DOHH2 (cell line): ENCODE results near the gene DHRS3.

Source experiments
- H3F3A ChIP-seq: fragments of 200-600 bp; sonication (generic), shearing (Covaris generic); 2 replicates; pipeline ENCODE4 v1.6.0; 2016; ENCODE audit warnings: antibody characterized with exemption, mild to moderate bottlenecking; ENCODE audit not compliant: control insufficient read depth, insufficient read depth
- H3K27ac ChIP-seq: fragments of 200-600 bp; sonication (generic); 2 replicates; pipeline ENCODE4 v1.5.1; 2014; ENCODE audit warnings: low read depth, mild to moderate bottlenecking, low read length, moderate library complexity
- H3K27me3 ChIP-seq: fragments of 200-600 bp; sonication (generic); 2 replicates; pipeline ENCODE4 v1.6.1; 2014; ENCODE audit warnings: mild to moderate bottlenecking, low read length, mixed read lengths; ENCODE audit not compliant: control insufficient read depth
- H3K36me3 ChIP-seq: fragments of 200-600 bp; sonication (generic); 2 replicates; pipeline ENCODE4 v1.6.1; 2014; ENCODE audit warnings: mild to moderate bottlenecking, low read length, moderate library complexity, mixed read lengths; ENCODE audit not compliant: control insufficient read depth
- H3K4me1 ChIP-seq: fragments of 200-600 bp; sonication (generic); 2 replicates; pipeline ENCODE4 v1.6.1; 2014; ENCODE audit warnings: mild to moderate bottlenecking, low read length, mixed read lengths; ENCODE audit not compliant: control insufficient read depth
- H3K4me2 ChIP-seq: fragments of 200-600 bp; sonication (generic); 2 replicates; pipeline ENCODE4 v1.6.0; 2014; ENCODE audit warnings: mild to moderate bottlenecking, low read length, moderate library complexity
- H3K4me3 ChIP-seq: fragments of 200-600 bp; sonication (generic); 2 replicates; pipeline ENCODE4 v1.5.1; 2014; ENCODE audit warnings: mild to moderate bottlenecking, low read length, mixed read lengths
- H3K79me2 ChIP-seq: fragments of 200-600 bp; sonication (generic); 2 replicates; pipeline ENCODE4 v1.6.1; 2014; ENCODE audit warnings: mild to moderate bottlenecking, low read length, mixed read lengths; ENCODE audit not compliant: control insufficient read depth
- H3K9me2 ChIP-seq: fragments of 200-600 bp; sonication (generic); replicated peaks from 2 replicates; pipeline ENCODE4 v1.6.1; 2014; ENCODE audit warnings: mild to moderate bottlenecking, low read length, mixed read lengths; ENCODE audit not compliant: control insufficient read depth
- H3K9me3 ChIP-seq: fragments of 200-600 bp; sonication (generic); 2 replicates; pipeline ENCODE4 v1.6.1; 2014; ENCODE audit warnings: antibody characterized with exemption, low read length, mixed read lengths; ENCODE audit not compliant: control insufficient read depth, insufficient read depth
- H4K20me1 ChIP-seq: fragments of 200-600 bp; sonication (generic); 2 replicates; pipeline ENCODE4 v1.6.0; 2014; ENCODE audit warnings: low read depth, mild to moderate bottlenecking, antibody characterized with exemption, low read length, moderate library complexity; ENCODE audit not compliant: control insufficient read depth, insufficient read depth
- EZH2phosphoT487 ChIP-seq: fragments of 200-600 bp; sonication (generic); IDR thresholded peaks from 2 replicates; pipeline ENCODE4 v1.6.1; 2017; ENCODE audit warnings: borderline replicate concordance, mild to moderate bottlenecking, antibody characterized with exemption, low read length, moderate library complexity, mixed read lengths
- TF ChIP-seq, protein P1 (sequence below): fragments of 200-600 bp; sonication (generic); IDR thresholded peaks from one replicate; pipeline ENCODE4 v1.5.1; 2014; ENCODE audit warnings: antibody characterized with exemption, mild to moderate bottlenecking, low read depth, low read length; ENCODE audit not compliant: poor library complexity, severe bottlenecking

DHRS3 gene

DNA sequence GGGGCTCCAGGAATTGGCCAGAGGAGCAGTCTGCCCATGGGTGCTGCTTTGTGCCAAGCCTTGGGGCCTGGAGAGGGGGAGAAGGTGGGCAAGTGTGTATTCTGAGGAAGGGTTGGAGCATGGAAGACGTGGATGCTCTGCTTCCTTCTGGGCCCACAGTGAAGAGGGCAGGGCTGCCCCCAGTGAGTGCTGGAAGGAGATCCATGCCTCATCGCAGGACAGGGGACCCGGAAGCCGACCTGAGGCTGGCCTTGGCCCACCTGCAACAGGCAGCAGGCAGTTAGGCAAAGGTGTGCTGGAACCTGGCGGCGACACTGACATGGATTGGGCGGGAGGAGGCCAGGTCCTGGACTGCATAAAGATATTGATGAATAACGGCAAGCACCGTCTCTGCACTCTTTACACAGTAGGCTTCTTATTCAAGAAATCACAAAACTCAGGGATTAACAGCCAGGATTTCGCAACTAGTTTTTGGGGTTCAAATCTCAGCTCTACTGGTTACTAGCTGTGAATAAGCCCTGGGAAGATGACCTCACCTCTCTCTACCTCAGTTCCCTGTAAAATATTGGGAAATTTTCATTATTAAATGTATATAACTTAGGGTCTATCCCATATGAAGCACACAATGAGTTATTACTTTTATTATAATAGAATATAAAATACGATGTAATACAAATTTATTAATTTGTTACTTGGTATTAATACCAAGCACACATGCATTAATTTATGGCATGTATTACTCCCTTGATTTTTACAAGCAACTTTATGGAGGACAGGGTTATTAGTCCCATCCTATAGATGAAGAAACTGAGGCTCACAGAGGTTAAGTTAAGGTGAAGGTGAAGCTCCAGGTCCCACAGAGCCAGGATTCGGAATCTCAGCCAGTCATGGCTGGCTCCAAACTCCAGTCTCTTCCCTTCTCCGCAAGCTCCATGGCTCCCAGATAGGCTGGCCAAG is 62.3 kb downstream of the DHRS3 start:
- Histone ChIP-seq H3K4me1 (no peaks in the 10 kb centered on the region), H3K4me2 (no peak overlapping the region), H3K36me3 (no peaks in the 10 kb centered on the region), H3K79me2 (no peaks in the 10 kb centered on the region), H3K4me3 (no peak overlapping the region), H3K9me3 (no peaks in the 10 kb centered on the region), H3K9me2 (no peaks in the 10 kb centered on the region), H4K20me1 (no peaks in the 10 kb centered on the region), H3K27me3 (no peaks in the 10 kb centered on the region), H3F3A (no peaks in the 10 kb centered on the region), H3K27ac (no peak overlapping the region)
- no peak for TF ChIP-seq EZH2phosphoT487
- TF ChIP-seq, protein P1, sequence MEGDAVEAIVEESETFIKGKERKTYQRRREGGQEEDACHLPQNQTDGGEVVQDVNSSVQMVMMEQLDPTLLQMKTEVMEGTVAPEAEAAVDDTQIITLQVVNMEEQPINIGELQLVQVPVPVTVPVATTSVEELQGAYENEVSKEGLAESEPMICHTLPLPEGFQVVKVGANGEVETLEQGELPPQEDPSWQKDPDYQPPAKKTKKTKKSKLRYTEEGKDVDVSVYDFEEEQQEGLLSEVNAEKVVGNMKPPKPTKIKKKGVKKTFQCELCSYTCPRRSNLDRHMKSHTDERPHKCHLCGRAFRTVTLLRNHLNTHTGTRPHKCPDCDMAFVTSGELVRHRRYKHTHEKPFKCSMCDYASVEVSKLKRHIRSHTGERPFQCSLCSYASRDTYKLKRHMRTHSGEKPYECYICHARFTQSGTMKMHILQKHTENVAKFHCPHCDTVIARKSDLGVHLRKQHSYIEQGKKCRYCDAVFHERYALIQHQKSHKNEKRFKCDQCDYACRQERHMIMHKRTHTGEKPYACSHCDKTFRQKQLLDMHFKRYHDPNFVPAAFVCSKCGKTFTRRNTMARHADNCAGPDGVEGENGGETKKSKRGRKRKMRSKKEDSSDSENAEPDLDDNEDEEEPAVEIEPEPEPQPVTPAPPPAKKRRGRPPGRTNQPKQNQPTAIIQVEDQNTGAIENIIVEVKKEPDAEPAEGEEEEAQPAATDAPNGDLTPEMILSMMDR = no peak

DNA sequence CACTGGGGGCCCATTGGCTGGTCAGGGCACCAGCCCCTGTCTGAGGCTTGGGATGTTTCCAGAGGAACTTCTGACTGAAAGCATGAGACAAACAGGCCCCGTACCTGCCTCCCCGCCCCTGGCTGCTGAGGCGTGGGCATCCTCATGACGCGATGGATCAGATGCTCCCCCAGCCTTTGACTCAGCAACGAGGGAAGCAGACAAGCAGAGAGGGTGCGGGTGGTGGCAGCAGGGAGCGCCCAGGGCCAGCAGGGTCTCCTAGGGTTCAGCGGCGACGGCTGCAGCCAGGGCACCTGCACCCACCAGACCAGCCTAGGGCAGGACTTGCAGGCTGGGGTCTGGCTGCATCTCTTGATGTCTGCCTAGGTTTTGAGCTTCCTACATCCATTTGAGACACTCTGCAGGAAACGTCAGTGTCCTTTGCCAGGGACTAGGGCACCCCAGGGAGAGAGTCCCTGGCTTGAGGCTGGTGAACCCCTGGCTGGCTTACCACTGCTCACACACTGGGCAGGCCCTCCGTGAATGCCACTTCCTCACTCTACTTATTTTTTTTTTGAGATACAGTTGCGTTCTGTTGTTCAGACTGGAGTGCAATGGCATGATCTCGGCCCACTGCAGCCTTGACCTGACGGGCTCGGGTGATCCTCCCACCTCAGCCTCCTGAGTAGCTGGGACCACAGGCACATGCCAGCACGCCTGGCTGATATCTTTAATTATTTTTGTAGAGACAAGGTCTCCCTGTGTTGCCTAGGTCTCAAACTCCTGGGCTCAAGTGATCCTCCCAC is 63.3 kb downstream of the DHRS3 start:
- Histone ChIP-seq H3K27ac (no peak overlapping the region), H3F3A (no peaks in the 10 kb centered on the region), H3K9me3 (no peaks in the 10 kb centered on the region), H3K79me2 (no peaks in the 10 kb centered on the region), H3K4me1 (no peaks in the 10 kb centered on the region), H3K36me3 (no peaks in the 10 kb centered on the region), H3K27me3 (no peaks in the 10 kb centered on the region), H3K9me2 (no peaks in the 10 kb centered on the region), H3K4me3 (no peak overlapping the region), H4K20me1 (no peaks in the 10 kb centered on the region), H3K4me2 (no peak overlapping the region)
- TF ChIP-seq EZH2phosphoT487 = no peak
- TF ChIP-seq, protein P1 = no peak

DNA sequence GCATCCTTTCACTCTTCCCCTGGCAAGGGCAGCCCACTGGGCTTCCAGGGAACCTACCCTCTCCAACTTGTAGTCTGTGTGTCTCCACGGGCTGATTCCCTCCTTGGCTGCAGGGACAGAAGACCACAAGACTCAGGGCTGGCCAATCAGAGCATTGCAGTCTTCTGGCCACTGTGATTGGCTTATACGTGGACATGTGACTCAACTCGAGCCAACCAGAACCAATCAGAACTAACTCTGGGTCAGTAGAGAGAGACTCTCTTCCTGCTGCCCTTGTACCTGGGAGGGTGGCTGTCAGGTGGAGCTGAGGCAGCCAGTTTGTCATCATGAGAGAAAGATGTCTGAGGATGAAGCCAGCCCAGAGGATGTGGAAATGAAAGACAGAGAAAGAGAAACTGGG is 64.0 kb downstream of the DHRS3 start:
- H3K79me2 ChIP-seq = no peaks in the 10 kb centered on the region
- H3K36me3 ChIP-seq = no peaks in the 10 kb centered on the region
- no peaks in the 10 kb centered on the region for H4K20me1 ChIP-seq
- no peak overlapping the region for H3K27ac ChIP-seq
- H3K4me3 ChIP-seq = no peak overlapping the region
- no peaks in the 10 kb centered on the region for H3K9me2 ChIP-seq
- no peaks in the 10 kb centered on the region for H3K9me3 ChIP-seq
- H3F3A ChIP-seq = no peaks in the 10 kb centered on the region
- no peaks in the 10 kb centered on the region for H3K27me3 ChIP-seq
- TF ChIP-seq, protein P1 = no peak
- TF ChIP-seq EZH2phosphoT487 = no peak
- H3K4me1 ChIP-seq = no peaks in the 10 kb centered on the region
- H3K4me2 ChIP-seq = no peak overlapping the region
